ENCODE measurements around the gene HSBP1L1.

DNA sequence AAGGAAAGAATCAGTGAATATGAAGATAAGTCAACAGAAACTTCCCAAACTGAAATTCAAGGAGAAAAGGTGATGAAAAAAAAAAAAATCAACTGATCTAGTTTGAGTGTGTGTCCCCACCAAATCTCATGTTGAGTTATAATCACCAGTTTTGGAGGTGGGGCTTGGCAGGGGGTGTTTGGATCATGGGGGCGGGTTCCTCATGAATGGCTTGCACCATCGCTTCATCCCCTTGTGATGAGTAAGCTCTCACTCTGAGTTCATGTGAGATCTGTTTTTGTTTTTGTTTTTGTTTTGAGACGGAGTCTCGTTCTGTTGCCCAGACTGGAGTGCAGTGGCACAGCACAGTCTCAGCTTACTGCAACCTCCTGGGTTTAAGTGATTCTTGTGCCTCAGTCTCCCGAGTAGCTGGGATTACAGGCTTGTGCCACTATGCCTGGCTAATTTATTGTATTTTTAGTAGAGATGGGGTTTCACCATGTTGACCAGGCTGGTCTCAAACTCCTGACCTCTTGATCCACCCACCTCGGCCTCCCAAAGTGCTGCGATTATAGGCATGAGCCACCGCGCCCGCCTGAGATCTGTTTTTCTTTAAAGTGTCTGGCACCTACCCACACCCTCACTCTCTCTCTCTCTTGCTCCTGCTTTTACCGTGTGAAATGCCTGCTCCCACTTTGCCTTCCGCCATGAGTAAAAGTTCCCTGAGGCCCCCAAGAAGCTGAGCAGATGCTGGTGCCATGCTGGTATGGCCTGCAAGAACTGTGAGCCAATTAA lies 9.0 kb upstream of the HSBP1L1 start:
- TF ChIP-seq, protein P1, sequence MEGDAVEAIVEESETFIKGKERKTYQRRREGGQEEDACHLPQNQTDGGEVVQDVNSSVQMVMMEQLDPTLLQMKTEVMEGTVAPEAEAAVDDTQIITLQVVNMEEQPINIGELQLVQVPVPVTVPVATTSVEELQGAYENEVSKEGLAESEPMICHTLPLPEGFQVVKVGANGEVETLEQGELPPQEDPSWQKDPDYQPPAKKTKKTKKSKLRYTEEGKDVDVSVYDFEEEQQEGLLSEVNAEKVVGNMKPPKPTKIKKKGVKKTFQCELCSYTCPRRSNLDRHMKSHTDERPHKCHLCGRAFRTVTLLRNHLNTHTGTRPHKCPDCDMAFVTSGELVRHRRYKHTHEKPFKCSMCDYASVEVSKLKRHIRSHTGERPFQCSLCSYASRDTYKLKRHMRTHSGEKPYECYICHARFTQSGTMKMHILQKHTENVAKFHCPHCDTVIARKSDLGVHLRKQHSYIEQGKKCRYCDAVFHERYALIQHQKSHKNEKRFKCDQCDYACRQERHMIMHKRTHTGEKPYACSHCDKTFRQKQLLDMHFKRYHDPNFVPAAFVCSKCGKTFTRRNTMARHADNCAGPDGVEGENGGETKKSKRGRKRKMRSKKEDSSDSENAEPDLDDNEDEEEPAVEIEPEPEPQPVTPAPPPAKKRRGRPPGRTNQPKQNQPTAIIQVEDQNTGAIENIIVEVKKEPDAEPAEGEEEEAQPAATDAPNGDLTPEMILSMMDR (IDR thresholded peaks at IDR 0.05): no peak
- no peak for TF ChIP-seq POLR2A (IDR thresholded peaks at IDR 0.05)
- no peak for TF ChIP-seq EP300 (IDR thresholded peaks at IDR 0.05)
